Caco-2 (cell line): ENCODE data around the gene FBLN1. TPM values are rescaled to one million over a fixed set of nuclear protein-coding genes. Genes with fewer than 3 reads are reported as not detected.

Source experiments
- BruUV-seq: library from RNA; stranded (reverse); fragments of 400-500 nt; replicated peaks from 2 replicates; lab custom pipeline; 2021; lab: Mats Ljungman, UMichigan
- CTCF ChIA-PET: fragments of 300-600 bp; sonication (Branson Sonifier 250); formaldehyde crosslinking; loops from one replicate; lab custom pipeline; 2022; ENCODE audit warnings: antibody characterized with exemption; lab: Charles Lee
- POLR2A ChIA-PET: fragments of 300-600 bp; sonication (Branson Sonifier 250); formaldehyde crosslinking; loops from one replicate; lab custom pipeline; 2022; ENCODE audit warnings: antibody characterized with exemption; lab: Charles Lee
- DNase-seq, 2 experiments: peaks; one replicate each; pipeline versions ENCODE4 v3.0.0 to v3.0.0-alpha.2; 2020 to 2022
- H3K27me3 ChIP-seq: replicated peaks from 2 replicates; pipeline ENCODE4 v1.6.0; 2011; ENCODE audit warnings: low read length; ENCODE audit not compliant: control insufficient read depth, insufficient read depth
- H3K36me3 ChIP-seq: 2 replicates; pipeline ENCODE4 v1.5.1; 2011; ENCODE audit warnings: low read length; ENCODE audit not compliant: control insufficient read depth, insufficient read depth
- H3K4me1 ChIP-seq: fragments of 250-450 bp; sonication (Bioruptor Pico); 2 replicates; pipeline ENCODE4 v1.5.1; 2020; ENCODE audit warnings: mild to moderate bottlenecking
- H3K4me3 ChIP-seq: 2 replicates; pipeline ENCODE4 v1.5.1; 2011; ENCODE audit warnings: low read depth, mild to moderate bottlenecking, control low read depth, low read length
- H3K9me3 ChIP-seq: fragments of 250-450 bp; sonication (Bioruptor Pico); 2 replicates; pipeline ENCODE4 v1.5.1; 2020; ENCODE audit warnings: mild to moderate bottlenecking, moderate library complexity
- H3K27ac Mint-ChIP-seq: one replicate; pipeline ENCODE4 v1.8.0; 2022; ENCODE audit warnings: mixed read lengths; ENCODE audit not compliant: unreplicated experiment
- H3K27me3 Mint-ChIP-seq: one replicate; pipeline ENCODE4 v1.8.0; 2022; ENCODE audit warnings: mixed read lengths; ENCODE audit not compliant: insufficient read depth, unreplicated experiment
- H3K36me3 Mint-ChIP-seq: one replicate; pipeline ENCODE4 v1.8.0; 2022; ENCODE audit warnings: mild to moderate bottlenecking, mixed read lengths; ENCODE audit not compliant: insufficient read depth, unreplicated experiment
- H3K4me1 Mint-ChIP-seq: one replicate; pipeline ENCODE4 v1.8.0; 2022; ENCODE audit warnings: low read depth, mixed read lengths; ENCODE audit not compliant: unreplicated experiment
- H3K4me3 Mint-ChIP-seq: one replicate; pipeline ENCODE4 v1.8.0; 2022; ENCODE audit warnings: mild to moderate bottlenecking, moderate library complexity, mixed read lengths; ENCODE audit not compliant: unreplicated experiment
- H3K9me3 Mint-ChIP-seq: one replicate; pipeline ENCODE4 v1.8.0; 2022; ENCODE audit warnings: mixed read lengths; ENCODE audit not compliant: unreplicated experiment
- intact Hi-C: fragments of 100-400 bp; cut with micrococcal nuclease; formaldehyde crosslinking; loops from one replicate; pipeline ENCODE4 v1.10.0; 2022; ENCODE audit not compliant: unreplicated experiment
- total RNA-seq: library from RNA; stranded (reverse); gene quantifications from 2 replicates; pipeline ENCODE4 v1.2.3, GENCODE V29; 2022
- TF ChIP-seq, protein P1 (sequence below), 2 experiments: fragments of 200-600 bp in 1 of 2; IDR thresholded peaks; 1 replicate in 1 of 2; 2 replicates in 1 of 2; pipeline versions ENCODE4 v1.5.1 to v1.8.0; 2011 to 2022; ENCODE audit warnings: antibody characterized with exemption in 1 of 2, control low read depth in 1 of 2, inconsistent platforms in 1 of 2, low read depth in 1 of 2, low read length in 1 of 2, mild to moderate bottlenecking in 1 of 2, moderate library complexity in 1 of 2; ENCODE audit not compliant: insufficient read depth in 1 of 2, severe bottlenecking in 1 of 2, unreplicated experiment in 1 of 2

The FBLN1 gene
- total RNA-seq, 1 experiment from 2014 or later: 519 TPM

DNA sequence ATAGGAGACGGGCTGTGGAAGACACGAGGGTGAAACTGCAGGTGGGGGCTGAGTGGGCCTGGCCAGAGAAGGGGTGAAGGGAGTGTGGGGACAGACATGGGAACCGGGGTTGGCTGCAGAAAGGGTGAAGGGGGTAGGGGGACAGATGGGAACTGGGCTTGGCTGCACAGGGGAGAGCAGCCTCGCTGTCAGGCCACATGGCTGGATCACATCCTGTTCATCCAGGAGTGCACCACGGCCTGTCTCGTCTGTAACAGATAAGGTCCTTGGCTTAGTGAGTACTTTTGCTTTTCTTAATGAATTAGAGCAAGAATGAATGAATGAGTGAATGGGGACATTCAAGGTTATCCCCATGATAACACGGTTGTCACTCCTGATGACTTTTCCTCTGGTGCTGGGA is 13.5 kb downstream of the FBLN1 start:
- Histone ChIP-seq H3K9me3 (no peaks in the 10 kb centered on the region), H3K4me1 (peaks cover 21% of the 10 kb centered on the region; the same call in 1 of the 2 replicates), H3K27me3 (no peaks in the 10 kb centered on the region), H3K36me3 (no peaks in the 10 kb centered on the region; the same call in none of the 2 replicates), H3K4me3 (no peak overlapping the region)
- H3K4me3 Mint-ChIP-seq: no peak overlapping the region
- no TSS peak for BruUV-seq
- H3K9me3 Mint-ChIP-seq: no peaks in the 10 kb centered on the region
- peaks cover 79% of the 10 kb centered on the region for H3K36me3 Mint-ChIP-seq
- CTCF ChIA-PET: no interaction called here
- TF ChIP-seq, protein P1, sequence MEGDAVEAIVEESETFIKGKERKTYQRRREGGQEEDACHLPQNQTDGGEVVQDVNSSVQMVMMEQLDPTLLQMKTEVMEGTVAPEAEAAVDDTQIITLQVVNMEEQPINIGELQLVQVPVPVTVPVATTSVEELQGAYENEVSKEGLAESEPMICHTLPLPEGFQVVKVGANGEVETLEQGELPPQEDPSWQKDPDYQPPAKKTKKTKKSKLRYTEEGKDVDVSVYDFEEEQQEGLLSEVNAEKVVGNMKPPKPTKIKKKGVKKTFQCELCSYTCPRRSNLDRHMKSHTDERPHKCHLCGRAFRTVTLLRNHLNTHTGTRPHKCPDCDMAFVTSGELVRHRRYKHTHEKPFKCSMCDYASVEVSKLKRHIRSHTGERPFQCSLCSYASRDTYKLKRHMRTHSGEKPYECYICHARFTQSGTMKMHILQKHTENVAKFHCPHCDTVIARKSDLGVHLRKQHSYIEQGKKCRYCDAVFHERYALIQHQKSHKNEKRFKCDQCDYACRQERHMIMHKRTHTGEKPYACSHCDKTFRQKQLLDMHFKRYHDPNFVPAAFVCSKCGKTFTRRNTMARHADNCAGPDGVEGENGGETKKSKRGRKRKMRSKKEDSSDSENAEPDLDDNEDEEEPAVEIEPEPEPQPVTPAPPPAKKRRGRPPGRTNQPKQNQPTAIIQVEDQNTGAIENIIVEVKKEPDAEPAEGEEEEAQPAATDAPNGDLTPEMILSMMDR (IDR thresholded peaks at IDR 0.05; ENCODE audit: insufficient read depth in 1 of 2, low read depth in 1 of 2, low read length in 1 of 2, severe bottlenecking in 1 of 2, unreplicated experiment in 1 of 2): no peak
- no peaks in the 10 kb centered on the region for H3K27me3 Mint-ChIP-seq
- no peak for DNase-seq
- H3K27ac Mint-ChIP-seq: peak overlapping the region; percentile 59
- H3K4me1 Mint-ChIP-seq: peaks cover 20% of the 10 kb centered on the region
- POLR2A ChIA-PET: no interaction called here
- intact Hi-C loops: no loop called here

DNA sequence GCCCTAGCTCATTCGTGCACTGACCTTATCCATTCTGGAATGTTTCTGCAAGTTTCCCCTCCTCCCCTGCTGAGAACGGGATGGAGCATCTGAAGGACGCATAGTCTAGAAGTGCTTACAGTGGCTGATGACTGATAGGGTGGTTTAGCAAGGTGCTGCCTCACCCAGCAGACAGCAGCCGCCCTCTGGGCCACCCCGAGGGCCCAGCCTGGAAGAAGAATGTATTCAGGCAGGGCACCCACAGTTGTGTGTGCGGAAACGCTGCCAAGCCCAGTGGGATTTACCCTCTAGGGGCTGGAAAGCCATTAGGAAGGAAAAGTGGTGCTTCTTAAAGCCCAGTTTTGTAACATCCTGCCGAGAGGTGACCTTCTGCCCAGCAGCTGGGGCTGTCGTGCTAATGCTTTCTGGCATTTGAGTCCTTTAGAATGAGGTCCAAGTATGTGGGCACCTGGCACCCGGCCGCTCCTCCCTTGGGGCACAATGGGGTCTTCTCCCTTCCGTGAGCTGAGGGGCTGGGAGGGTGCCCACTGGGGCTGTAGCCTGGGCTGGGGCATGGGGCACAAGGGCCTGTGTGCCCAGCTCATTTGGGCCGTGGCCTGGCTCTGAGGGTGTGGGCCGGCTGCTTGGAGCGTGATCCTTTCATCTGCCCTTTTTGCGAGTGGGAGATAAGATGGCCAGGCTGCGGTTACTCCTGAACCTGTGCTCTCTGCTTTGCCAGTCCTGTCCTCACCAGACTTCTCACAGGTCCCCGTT is 14.4 kb downstream of the FBLN1 start:
- BruUV-seq: no TSS peak
- Histone ChIP-seq H3K4me3 (no peak overlapping the region), H3K9me3 (no peaks in the 10 kb centered on the region), H3K27me3 (no peaks in the 10 kb centered on the region), H3K36me3 (peaks cover 3% of the 10 kb centered on the region), H3K4me1 (peaks cover 21% of the 10 kb centered on the region; the same call in 1 of the 2 replicates)
- Mint-ChIP-seq H3K36me3 (peaks cover 80% of the 10 kb centered on the region), H3K4me3 (no peak overlapping the region), H3K4me1 (peaks cover 20% of the 10 kb centered on the region), H3K9me3 (no peaks in the 10 kb centered on the region), H3K27me3 (no peaks in the 10 kb centered on the region), H3K27ac (no peak overlapping the region)
- ChIA-PET CTCF (no interaction called here), POLR2A (interaction anchor here (0.7 kb wide), 1 partner anchor 8 kb away, joined by 3 read pairs; no protein-coding TSS in a partner anchor)
- TF ChIP-seq, protein P1 (IDR thresholded peaks at IDR 0.05; ENCODE audit: insufficient read depth in 1 of 2, low read depth in 1 of 2, low read length in 1 of 2, severe bottlenecking in 1 of 2, unreplicated experiment in 1 of 2): no peak
- intact Hi-C loops: no loop called here
- no peak for DNase-seq

DNA sequence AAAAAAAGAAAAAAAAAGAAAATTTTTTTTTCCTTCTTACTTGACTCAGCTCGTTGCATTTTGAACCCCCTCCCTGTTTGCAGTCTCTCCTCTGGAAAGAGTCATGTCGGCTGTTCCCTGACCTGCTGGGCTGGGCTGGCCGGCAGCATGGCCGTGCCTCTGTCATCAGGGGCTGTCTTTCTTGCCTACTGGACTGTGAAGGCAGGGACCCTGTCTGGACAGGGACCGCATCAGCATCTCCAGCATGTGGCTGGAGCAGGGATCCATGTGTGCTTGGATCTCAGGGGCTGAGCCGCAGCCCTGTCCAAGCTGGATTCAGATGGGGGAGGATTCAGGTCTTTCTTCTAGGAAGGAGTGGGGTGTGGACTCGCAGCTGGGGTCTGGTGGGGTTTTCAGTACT is 15.5 kb downstream of the FBLN1 start:
- H3K27me3 Mint-ChIP-seq: no peaks in the 10 kb centered on the region
- POLR2A ChIA-PET: interaction anchor here (0.7 kb wide), 1 partner anchor 9 kb away, joined by 3 read pairs; no protein-coding TSS in a partner anchor
- Histone ChIP-seq H3K4me1 (peaks cover 21% of the 10 kb centered on the region; the same call in 1 of the 2 replicates), H3K27me3 (no peaks in the 10 kb centered on the region), H3K36me3 (peaks cover 6% of the 10 kb centered on the region), H3K4me3 (no peak overlapping the region), H3K9me3 (no peaks in the 10 kb centered on the region)
- no peaks in the 10 kb centered on the region for H3K9me3 Mint-ChIP-seq
- no TSS peak for BruUV-seq
- intact Hi-C loops: no loop called here
- no peak for DNase-seq
- H3K27ac Mint-ChIP-seq: no peak overlapping the region
- H3K36me3 Mint-ChIP-seq: peaks cover 85% of the 10 kb centered on the region
- TF ChIP-seq, protein P1 (IDR thresholded peaks at IDR 0.05; ENCODE audit: insufficient read depth in 1 of 2, low read depth in 1 of 2, low read length in 1 of 2, severe bottlenecking in 1 of 2, unreplicated experiment in 1 of 2): no peak
- H3K4me3 Mint-ChIP-seq: no peak overlapping the region
- H3K4me1 Mint-ChIP-seq: peaks cover 20% of the 10 kb centered on the region
- CTCF ChIA-PET: interaction anchor here (1.5 kb wide), 1 partner anchor 15 kb away, joined by 3 read pairs; no protein-coding TSS in a partner anchor
